Activated CD4-positive, alpha-beta T cell treated with anti-CD3 and anti-CD28 coated beads for 36 hours (primary cell): ENCODE results near the gene GSK3A. TPM values are rescaled to one million over a fixed set of nuclear protein-coding genes. Genes with fewer than 3 reads are reported as not detected.

Experiments used
- ATAC-seq: fragments of 200-7000 bp; cut with Tn5 transposase; one replicate; pipeline ENCODE4 v1.10.0; 2021; ENCODE audit warnings: mild to moderate bottlenecking, moderate library complexity
- CTCF ChIA-PET: fragments of 350-600 bp; sonication (Branson Sonifier 250); formaldehyde crosslinking; loops from one replicate; lab custom pipeline; 2021; ENCODE audit warnings: antibody characterized with exemption; lab: Charles Lee
- POLR2A ChIA-PET: fragments of 350-600 bp; sonication (Branson Sonifier 250); formaldehyde crosslinking; loops from one replicate; lab custom pipeline; 2021; ENCODE audit warnings: antibody characterized with exemption, inconsistent platforms; lab: Charles Lee
- DNase-seq: peaks from one replicate; pipeline ENCODE4 v3.0.0-alpha.2; 2020
- H3K27ac Mint-ChIP-seq: one replicate; pipeline ENCODE4 v1.8.0; 2021; ENCODE audit warnings: mixed read lengths
- H3K27me3 Mint-ChIP-seq: one replicate; pipeline ENCODE4 v1.8.0; 2021; ENCODE audit warnings: mixed read lengths
- H3K36me3 Mint-ChIP-seq: one replicate; pipeline ENCODE4 v1.8.0; 2021; ENCODE audit warnings: low read depth, mixed read lengths
- H3K4me1 Mint-ChIP-seq: one replicate; pipeline ENCODE4 v1.8.0; 2021; ENCODE audit warnings: mixed read lengths
- H3K4me3 Mint-ChIP-seq: one replicate; pipeline ENCODE4 v1.8.0; 2021; ENCODE audit warnings: mild to moderate bottlenecking, moderate library complexity, mixed read lengths
- H3K9me3 Mint-ChIP-seq: one replicate; pipeline ENCODE4 v1.8.0; 2021; ENCODE audit warnings: low read depth, mixed read lengths
- intact Hi-C, 2 experiments: fragments of 100-400 bp; cut with DNase I in 1 of 2; cut with micrococcal nuclease in 1 of 2; formaldehyde crosslinking; loops; one replicate each; pipeline versions ENCODE4 v1.14.2 to v1.15.1; 2022 to 2024; cut with DNase I, micrococcal nuclease
- total RNA-seq, 2 experiments: library from RNA; stranded (reverse); gene quantifications; one replicate each; pipeline ENCODE4 v1.2.3, GENCODE V29; 2021

Gene GSK3A
- total RNA-seq, 2 experiments from 2014 or later: 32.6 to 43.5 TPM

- Mint-ChIP-seq H3K27ac (no peak overlapping the region), H3K9me3 (no peaks in the 10 kb centered on the region), H3K36me3 (peaks cover 9% of the 10 kb centered on the region), H3K4me1 (peaks cover 59% of the 10 kb centered on the region), H3K27me3 (no peaks in the 10 kb centered on the region), H3K4me3 (no peak overlapping the region)
- no peak for DNase-seq
- no peak for ATAC-seq
- ChIA-PET CTCF (interaction anchor here (2.5 to 2.7 kb wide), 2 partner anchors 11 to 36 kb away, joined by 8 to 50 read pairs; partner anchors contain the start of gene GSK3A), POLR2A (interaction anchor here (2.3 kb wide), 3 partner anchors 11 to 38 kb away, joined by 8 to 26 read pairs (median 10); partner anchors contain the start of genes CIC and GSK3A)
- intact Hi-C loops: loop anchor here (1.0 to 5.0 kb wide), 8 partner anchors 12 to 1018 kb away; partner anchors contain the start of genes ARHGEF1 (in 1 of the 2), HNRNPUL1 (in 1 of the 2) and ZNF574 (in 1 of the 2)
These were observed 38.4 kb upstream of the GSK3A start for GRCh38 chr19:42280815-42281145.

DNA sequence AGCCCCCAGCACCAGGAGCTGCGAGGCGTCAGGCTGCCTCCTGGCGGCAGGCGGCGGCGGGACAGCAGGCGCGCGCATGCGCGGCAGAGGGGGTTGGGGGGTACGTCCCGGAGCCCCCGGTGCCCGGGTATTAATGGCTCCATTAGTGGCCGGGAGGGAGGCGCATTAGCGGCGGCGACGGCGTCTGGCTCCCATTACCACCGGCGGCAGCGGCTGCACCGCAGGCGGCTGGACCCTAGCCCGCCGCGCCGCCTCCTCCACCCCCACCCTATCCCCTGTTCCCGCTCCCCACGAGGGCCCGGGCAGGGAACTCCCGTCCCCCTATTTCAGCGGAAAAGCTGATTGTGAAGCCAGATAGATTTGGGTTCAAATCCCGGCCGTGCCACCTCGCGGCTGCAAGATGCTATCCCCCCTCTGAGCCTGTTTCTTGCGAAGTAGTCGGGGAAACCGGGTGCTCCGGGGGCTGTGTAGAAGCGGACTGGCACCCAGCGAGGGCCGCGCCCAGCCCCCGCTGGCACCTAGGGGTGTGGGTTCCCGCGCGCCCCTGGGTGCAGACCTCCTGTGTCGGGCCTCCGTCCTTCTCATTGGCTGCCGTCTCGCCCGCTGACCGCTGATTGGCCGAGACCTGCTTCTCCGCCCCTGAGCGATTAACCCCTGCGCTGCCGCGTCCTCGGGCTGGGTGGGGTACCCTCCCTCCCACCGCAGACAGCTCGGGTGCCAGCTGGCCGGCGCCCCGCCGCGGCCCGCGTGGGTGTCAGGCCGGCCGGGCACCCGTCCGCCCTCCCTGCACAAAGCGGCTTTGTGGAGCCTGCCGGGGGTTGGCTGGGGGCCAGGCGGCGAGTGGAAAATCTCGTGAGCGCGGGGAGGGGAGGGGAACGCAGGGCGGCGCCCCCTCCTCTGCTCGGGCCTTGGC, 37.8 kb upstream of the GSK3A start:
- DNase-seq: peak; percentile 92
- Mint-ChIP-seq H3K36me3 (peaks cover 9% of the 10 kb centered on the region), H3K4me3 (no peak overlapping the region), H3K9me3 (no peaks in the 10 kb centered on the region), H3K27ac (peak overlapping the region; percentile 89), H3K4me1 (peaks cover 59% of the 10 kb centered on the region), H3K27me3 (no peaks in the 10 kb centered on the region)
- peak; percentile 43 for ATAC-seq
- intact Hi-C loops: loop anchor here (1.0 to 5.0 kb wide), 9 partner anchors 10 to 1018 kb away; partner anchors contain the start of genes ARHGEF1 (in 1 of the 2), HNRNPUL1 (in 1 of the 2) and ZNF574 (in 1 of the 2)
- ChIA-PET POLR2A (interaction anchor here (1.0 to 2.3 kb wide), 5 partner anchors 10 to 37 kb away, joined by 3 to 26 read pairs (median 8); partner anchors contain the start of genes CIC, GSK3A and PRR19), CTCF (interaction anchor here (0.6 to 2.7 kb wide), 16 partner anchors 10 to 204 kb away, joined by 3 to 50 read pairs (median 4); partner anchors contain the start of genes CIC, ERF, GSK3A and ZNF526)

DNA sequence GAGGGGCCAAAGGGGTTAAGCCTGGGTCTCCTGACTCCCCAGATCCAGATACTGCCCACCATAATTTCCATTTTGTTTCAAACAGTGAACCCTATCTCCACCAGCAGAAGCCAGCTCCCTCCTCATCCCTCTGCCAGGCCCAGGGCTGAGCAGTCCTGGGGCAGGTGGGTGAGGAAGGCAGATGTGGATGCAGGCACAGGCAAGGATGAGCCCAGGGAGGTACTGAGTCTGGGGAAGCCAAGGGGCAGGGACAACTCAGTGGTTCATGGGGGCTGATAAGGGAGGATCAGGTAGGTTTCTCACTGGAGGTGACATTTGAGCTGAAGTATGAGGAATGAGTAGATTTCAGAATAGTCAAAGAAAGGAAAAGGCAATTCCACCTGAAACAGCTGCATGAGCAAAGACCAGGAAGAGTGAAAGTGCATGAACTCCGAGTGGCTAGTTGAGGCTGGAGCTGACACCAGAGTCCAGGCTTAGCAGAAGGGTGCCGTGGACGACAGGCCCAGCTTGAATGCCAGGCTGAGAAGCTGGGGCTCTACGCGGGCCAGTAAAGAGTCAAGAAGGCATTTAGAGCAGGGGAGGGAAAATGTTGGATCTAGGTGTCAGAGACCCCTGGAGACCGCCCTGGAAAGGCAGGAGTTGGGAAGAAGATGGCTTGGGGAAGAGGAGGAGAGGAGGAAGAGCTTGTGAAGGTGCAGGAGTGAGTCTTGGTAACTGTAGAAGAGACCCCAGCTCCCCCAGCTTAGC, 36.9 kb upstream of the GSK3A start:
- Mint-ChIP-seq H3K27me3 (no peaks in the 10 kb centered on the region), H3K4me1 (peaks cover 61% of the 10 kb centered on the region), H3K36me3 (peaks cover 14% of the 10 kb centered on the region), H3K9me3 (no peaks in the 10 kb centered on the region), H3K4me3 (no peak overlapping the region), H3K27ac (peak overlapping the region; percentile 89)
- ChIA-PET CTCF (interaction anchor here (0.6 to 2.7 kb wide), 17 partner anchors 9 to 203 kb away, joined by 3 to 50 read pairs (median 4); partner anchors contain the start of genes CIC, ERF, GSK3A and ZNF526), POLR2A (interaction anchor here (1.0 to 2.3 kb wide), 5 partner anchors 9 to 36 kb away, joined by 3 to 26 read pairs (median 8); partner anchors contain the start of genes CIC, GSK3A and PRR19)
- intact Hi-C loops: loop anchor here in 1 of 2 experiments (1.0 kb wide), 1 partner anchor 9 kb away; no protein-coding TSS in a partner anchor
- ATAC-seq: no peak
- DNase-seq: no peak

- Mint-ChIP-seq H3K4me1 (peaks cover 61% of the 10 kb centered on the region), H3K36me3 (peaks cover 18% of the 10 kb centered on the region), H3K27me3 (no peaks in the 10 kb centered on the region), H3K9me3 (no peaks in the 10 kb centered on the region), H3K27ac (peak overlapping the region; percentile 89), H3K4me3 (no peak overlapping the region)
- ChIA-PET CTCF (interaction anchor here (0.9 to 2.7 kb wide), 12 partner anchors 8 to 200 kb away, joined by 3 to 50 read pairs (median 6); partner anchors contain the start of genes CIC, ERF, GSK3A and ZNF526), POLR2A (interaction anchor here (1.7 to 2.3 kb wide), 3 partner anchors 9 to 36 kb away, joined by 6 to 26 read pairs (median 10); partner anchors contain the start of genes CIC and GSK3A)
- DNase-seq (no peak), ATAC-seq (no peak)
- intact Hi-C loops: loop anchor here in 1 of 2 experiments (1.0 kb wide), 1 partner anchor 8 kb away; no protein-coding TSS in a partner anchor
These were observed 36.2 kb upstream of the GSK3A start for GRCh38 chr19:42278452-42279154.

- ATAC-seq: no peak
- intact Hi-C loops: no loop called here
- DNase-seq: no peak
- Mint-ChIP-seq H3K4me3 (no peak overlapping the region), H3K27ac (peak overlapping the region; percentile 34), H3K36me3 (peaks cover 21% of the 10 kb centered on the region), H3K9me3 (no peaks in the 10 kb centered on the region), H3K4me1 (peaks cover 61% of the 10 kb centered on the region), H3K27me3 (no peaks in the 10 kb centered on the region)
- ChIA-PET CTCF (interaction anchor here (0.9 to 2.7 kb wide), 3 partner anchors 8 to 52 kb away, joined by 3 to 50 read pairs (median 34); partner anchors contain the start of genes CIC and GSK3A), POLR2A (no interaction called here)
These were observed 35.5 kb upstream of the GSK3A start for GRCh38 chr19:42277821-42278451.

- Mint-ChIP-seq H3K4me1 (peaks cover 52% of the 10 kb centered on the region), H3K36me3 (peaks cover 21% of the 10 kb centered on the region), H3K27me3 (no peaks in the 10 kb centered on the region), H3K27ac (peak overlapping the region; percentile 76), H3K4me3 (no peak overlapping the region), H3K9me3 (no peaks in the 10 kb centered on the region)
- ChIA-PET POLR2A (interaction anchor here (0.7 kb wide), 1 partner anchor 34 kb away, joined by 3 read pairs; no protein-coding TSS in a partner anchor), CTCF (interaction anchor here (0.6 kb wide), 2 partner anchors 27 to 113 kb away, joined by 3 read pairs; no protein-coding TSS in a partner anchor)
- DNase-seq (peak; percentile 60), ATAC-seq (peak; percentile 44)
- intact Hi-C loops: no loop called here
These were observed 34.4 kb upstream of the GSK3A start for GRCh38 chr19:42276821-42277220.

GRCh38 chr19:42276284-42276683, 33.9 kb upstream of the GSK3A start:
- ChIA-PET CTCF (interaction anchor here (0.6 to 1.2 kb wide), 3 partner anchors 22 to 33 kb away, joined by 3 to 5 read pairs (median 3); no protein-coding TSS in a partner anchor), POLR2A (interaction anchor here (0.7 kb wide), 1 partner anchor 33 kb away, joined by 3 read pairs; no protein-coding TSS in a partner anchor)
- Mint-ChIP-seq H3K9me3 (no peaks in the 10 kb centered on the region), H3K27me3 (no peaks in the 10 kb centered on the region), H3K4me3 (peak overlapping the region; percentile 1), H3K27ac (peak overlapping the region; percentile 76), H3K36me3 (peaks cover 25% of the 10 kb centered on the region), H3K4me1 (peaks cover 53% of the 10 kb centered on the region)
- ATAC-seq: no peak
- DNase-seq: no peak
- intact Hi-C loops: no loop called here

DNA sequence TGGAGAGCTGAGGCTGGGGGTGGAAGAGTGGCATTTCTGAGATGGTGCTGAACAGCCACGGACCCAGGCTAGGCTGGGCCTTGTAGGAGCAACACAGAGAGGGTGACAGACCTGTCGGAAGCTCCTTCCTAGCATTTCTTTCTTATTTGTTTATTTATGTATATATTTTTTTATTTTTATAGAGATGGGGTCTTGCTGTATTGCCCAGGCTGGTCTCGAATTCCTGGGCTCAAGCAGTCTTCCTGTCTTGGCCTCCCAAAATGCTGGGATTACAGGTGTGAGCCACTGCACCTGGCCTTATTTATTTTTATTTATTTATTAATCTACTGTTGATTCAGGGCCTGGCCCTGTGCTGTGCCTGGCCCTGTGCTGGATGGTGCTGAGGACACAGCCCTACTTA, 33.1 kb upstream of the GSK3A start:
- Mint-ChIP-seq H3K4me1 (peaks cover 55% of the 10 kb centered on the region), H3K27ac (peak overlapping the region; percentile 76)
- POLR2A ChIA-PET: interaction anchor here (1.6 kb wide), 1 partner anchor 32 kb away, joined by 5 read pairs; no protein-coding TSS in a partner anchor

DNA sequence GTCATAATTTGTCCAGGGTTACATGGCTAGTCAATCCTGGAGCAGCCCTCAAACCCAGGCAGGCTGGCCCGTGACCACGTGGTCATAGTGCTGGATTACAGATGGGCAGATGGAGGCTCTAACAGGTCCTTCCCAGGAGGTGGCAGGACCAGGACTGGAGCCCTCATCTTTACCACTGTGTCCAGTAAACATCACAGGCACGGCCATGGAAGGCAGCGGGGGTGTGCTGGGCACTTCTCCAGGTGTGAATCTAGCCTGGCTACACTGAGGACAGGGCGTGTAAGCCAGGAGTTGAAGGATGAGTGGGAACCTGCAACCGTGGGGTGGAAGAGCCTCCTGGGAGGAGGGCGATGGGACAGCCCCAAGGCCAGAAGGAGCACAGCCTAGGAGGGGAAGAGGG, 32.7 kb upstream of the GSK3A start:
- DNase-seq (no peak), ATAC-seq (no peak)
- Mint-ChIP-seq H3K27me3 (no peaks in the 10 kb centered on the region), H3K36me3 (peaks cover 28% of the 10 kb centered on the region), H3K9me3 (no peaks in the 10 kb centered on the region), H3K4me3 (no peak overlapping the region), H3K4me1 (peaks cover 58% of the 10 kb centered on the region), H3K27ac (no peak overlapping the region)
- ChIA-PET CTCF (interaction anchor here (1.0 kb wide), 2 partner anchors 30 to 38 kb away, joined by 3 to 5 read pairs; no protein-coding TSS in a partner anchor), POLR2A (interaction anchor here (1.6 kb wide), 1 partner anchor 32 kb away, joined by 5 read pairs; no protein-coding TSS in a partner anchor)
- intact Hi-C loops: no loop called here

More for the DNA sequence above, 33.1 kb upstream of the GSK3A start:
- no peak for DNase-seq
- no peak overlapping the region for H3K4me3 Mint-ChIP-seq
- CTCF ChIA-PET: interaction anchor here (1.2 kb wide), 1 partner anchor 23 kb away, joined by 5 read pairs; no protein-coding TSS in a partner anchor
- ATAC-seq: no peak
- no peaks in the 10 kb centered on the region for H3K27me3 Mint-ChIP-seq
- peaks cover 28% of the 10 kb centered on the region for H3K36me3 Mint-ChIP-seq
- H3K9me3 Mint-ChIP-seq: no peaks in the 10 kb centered on the region
- intact Hi-C loops: no loop called here
